Breast epithelium (tissue), 3 donors: ENCODE results near the gene CEACAM8.

ENCODE experiments used
- POLR2A ChIP-seq: fragments of 450-650 bp; IDR thresholded peaks from one replicate; pipeline ENCODE4 v1.6.1; 2016; ENCODE audit warnings: antibody characterized with exemption, mild to moderate bottlenecking, moderate library complexity
- TF ChIP-seq, protein P1 (sequence below), 3 donors: fragments of 450-650 bp; IDR thresholded peaks; one replicate each; pipeline ENCODE4 v1.5.1; 2016 to 2017; ENCODE audit warnings: antibody characterized with exemption in 3 of 3, mild to moderate bottlenecking in 3 of 3, moderate library complexity in 3 of 3

DNA sequence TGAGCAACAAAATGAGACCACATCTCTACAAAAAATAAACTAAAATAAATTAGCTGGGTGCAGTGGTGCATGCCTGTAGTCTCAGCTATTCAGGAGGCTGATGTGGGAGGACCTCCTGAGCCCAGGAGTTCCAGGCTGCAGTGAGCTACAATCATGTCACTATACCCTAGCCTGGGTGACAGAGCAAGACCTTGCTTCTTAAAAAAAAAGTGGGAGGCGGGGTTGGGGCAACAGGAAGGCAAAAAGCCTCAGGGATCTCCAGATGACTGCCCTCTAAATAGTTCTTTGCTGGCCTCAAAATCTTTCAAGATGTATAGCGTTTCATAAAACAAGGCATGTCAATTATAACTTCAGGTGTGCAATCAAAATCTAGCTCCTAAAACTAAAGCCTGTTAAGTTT lies 18.5 kb downstream of the CEACAM8 start:
- TF ChIP-seq, protein P1, sequence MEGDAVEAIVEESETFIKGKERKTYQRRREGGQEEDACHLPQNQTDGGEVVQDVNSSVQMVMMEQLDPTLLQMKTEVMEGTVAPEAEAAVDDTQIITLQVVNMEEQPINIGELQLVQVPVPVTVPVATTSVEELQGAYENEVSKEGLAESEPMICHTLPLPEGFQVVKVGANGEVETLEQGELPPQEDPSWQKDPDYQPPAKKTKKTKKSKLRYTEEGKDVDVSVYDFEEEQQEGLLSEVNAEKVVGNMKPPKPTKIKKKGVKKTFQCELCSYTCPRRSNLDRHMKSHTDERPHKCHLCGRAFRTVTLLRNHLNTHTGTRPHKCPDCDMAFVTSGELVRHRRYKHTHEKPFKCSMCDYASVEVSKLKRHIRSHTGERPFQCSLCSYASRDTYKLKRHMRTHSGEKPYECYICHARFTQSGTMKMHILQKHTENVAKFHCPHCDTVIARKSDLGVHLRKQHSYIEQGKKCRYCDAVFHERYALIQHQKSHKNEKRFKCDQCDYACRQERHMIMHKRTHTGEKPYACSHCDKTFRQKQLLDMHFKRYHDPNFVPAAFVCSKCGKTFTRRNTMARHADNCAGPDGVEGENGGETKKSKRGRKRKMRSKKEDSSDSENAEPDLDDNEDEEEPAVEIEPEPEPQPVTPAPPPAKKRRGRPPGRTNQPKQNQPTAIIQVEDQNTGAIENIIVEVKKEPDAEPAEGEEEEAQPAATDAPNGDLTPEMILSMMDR (IDR thresholded peaks at IDR 0.05), result no peak
- TF ChIP-seq POLR2A, result no peak
